Osteoblast (primary cell): Measurements from ENCODE around the gene NTM. TPM values are rescaled to one million over a fixed set of nuclear protein-coding genes. Genes with fewer than 3 reads are reported as not detected.
A peak's percentile ranks its signal among the peaks of the same experiment; 100 is the strongest.

Experiments used
- DNase-seq: peaks from one replicate; pipeline ENCODE4 v3.0.0; 2011; ENCODE audit warnings: low spot score, mixed read lengths; ENCODE audit not compliant: insufficient read length; ENCODE audit errors: missing footprints
- H2AFZ ChIP-seq: 2 replicates; pipeline ENCODE4 v1.6.0; 2011; ENCODE audit warnings: mild to moderate bottlenecking, low read length
- H3K27ac ChIP-seq: 2 replicates; pipeline ENCODE4 v1.5.1; 2011; ENCODE audit warnings: mild to moderate bottlenecking, low read depth, low read length, moderate library complexity
- H3K27me3 ChIP-seq: 2 replicates; pipeline ENCODE4 v1.6.0; 2012; ENCODE audit warnings: mild to moderate bottlenecking, control low read depth, inconsistent platforms, low read length, moderate library complexity; ENCODE audit not compliant: insufficient read depth
- H3K36me3 ChIP-seq: 2 replicates; pipeline ENCODE4 v1.5.1; 2011; ENCODE audit warnings: mild to moderate bottlenecking, low read length, control low read depth, moderate library complexity; ENCODE audit not compliant: insufficient read depth
- H3K4me1 ChIP-seq: 2 replicates; pipeline ENCODE4 v1.5.1; 2011; ENCODE audit warnings: mild to moderate bottlenecking, low read length, control low read depth, moderate library complexity; ENCODE audit not compliant: insufficient read depth
- H3K4me2 ChIP-seq: 2 replicates; pipeline ENCODE4 v1.6.0; 2011; ENCODE audit warnings: mild to moderate bottlenecking, low read length; ENCODE audit not compliant: insufficient read depth
- H3K4me3 ChIP-seq: fragments of 200-600 bp; sonication (generic); 3 replicates; pipeline ENCODE4 v1.5.1; 2012; ENCODE audit warnings: mild to moderate bottlenecking, low read length, inconsistent platforms; ENCODE audit not compliant: insufficient read depth
- H3K79me2 ChIP-seq: 2 replicates; pipeline ENCODE4 v1.6.0; 2012; ENCODE audit warnings: mild to moderate bottlenecking, low read length, control low read depth, inconsistent platforms; ENCODE audit not compliant: insufficient read depth
- H3K9me3 ChIP-seq: 2 replicates; pipeline ENCODE4 v1.5.1; 2011; ENCODE audit warnings: low read depth, low read length, control low read depth
- H4K20me1 ChIP-seq: 2 replicates; pipeline ENCODE4 v1.6.0; 2012; ENCODE audit warnings: mild to moderate bottlenecking, low read length, control low read depth; ENCODE audit not compliant: insufficient read depth
- total RNA-seq: library from RNA; depleted of rRNA; stranded (reverse); fragments of >200 nt; gene quantifications from 2 replicates; pipeline ENCODE4 v1.2.3, GENCODE V29; 2012
- TF ChIP-seq, protein P1 (sequence below): IDR thresholded peaks from 2 replicates; pipeline ENCODE4 v1.5.1; 2011; ENCODE audit warnings: mild to moderate bottlenecking, low read depth, low read length, moderate library complexity; ENCODE audit errors: extremely low read depth

Gene NTM
- total RNA-seq, 1 donor: 48.1 TPM

DNA sequence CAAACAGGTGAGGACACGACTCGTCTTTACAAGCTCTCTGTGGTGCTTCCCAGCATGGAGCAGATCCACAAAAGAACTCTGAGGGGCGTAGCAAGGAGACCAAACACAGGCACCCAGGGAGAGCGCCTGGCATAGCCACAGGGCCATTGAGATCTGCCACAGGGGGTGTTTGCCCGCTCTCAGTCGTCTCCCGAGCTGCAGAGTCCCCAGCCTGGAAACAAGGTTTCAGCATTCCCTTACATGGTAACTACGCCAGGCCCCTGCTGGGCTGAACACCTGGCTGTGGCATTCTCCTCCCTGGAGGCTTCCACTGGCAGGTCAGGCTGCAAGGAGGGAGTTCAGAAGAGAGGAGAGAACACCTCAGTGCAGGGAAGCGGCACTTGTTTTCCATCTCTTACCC, 962.1 kb downstream of the NTM start:
- H3K4me3 ChIP-seq: no peak overlapping the region

DNA sequence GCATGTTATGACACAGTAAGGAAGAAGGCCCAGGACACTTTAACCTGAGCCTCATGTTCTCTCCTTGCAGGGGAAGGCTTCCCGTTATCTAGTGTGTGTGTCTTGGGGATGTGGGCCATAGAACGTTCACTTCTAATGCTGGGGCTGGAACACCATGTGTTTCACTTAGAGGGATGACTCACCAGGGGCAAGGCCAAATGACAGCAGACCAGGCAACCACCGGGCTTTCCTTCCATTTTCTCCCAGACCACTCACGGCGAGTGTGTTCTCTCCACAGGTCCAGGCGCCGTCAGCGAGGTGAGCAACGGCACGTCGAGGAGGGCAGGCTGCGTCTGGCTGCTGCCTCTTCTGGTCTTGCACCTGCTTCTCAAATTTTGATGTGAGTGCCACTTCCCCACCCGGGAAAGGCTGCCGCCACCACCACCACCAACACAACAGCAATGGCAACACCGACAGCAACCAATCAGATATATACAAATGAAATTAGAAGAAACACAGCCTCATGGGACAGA, 964.4 kb downstream of the NTM start:
- TF ChIP-seq, protein P1, sequence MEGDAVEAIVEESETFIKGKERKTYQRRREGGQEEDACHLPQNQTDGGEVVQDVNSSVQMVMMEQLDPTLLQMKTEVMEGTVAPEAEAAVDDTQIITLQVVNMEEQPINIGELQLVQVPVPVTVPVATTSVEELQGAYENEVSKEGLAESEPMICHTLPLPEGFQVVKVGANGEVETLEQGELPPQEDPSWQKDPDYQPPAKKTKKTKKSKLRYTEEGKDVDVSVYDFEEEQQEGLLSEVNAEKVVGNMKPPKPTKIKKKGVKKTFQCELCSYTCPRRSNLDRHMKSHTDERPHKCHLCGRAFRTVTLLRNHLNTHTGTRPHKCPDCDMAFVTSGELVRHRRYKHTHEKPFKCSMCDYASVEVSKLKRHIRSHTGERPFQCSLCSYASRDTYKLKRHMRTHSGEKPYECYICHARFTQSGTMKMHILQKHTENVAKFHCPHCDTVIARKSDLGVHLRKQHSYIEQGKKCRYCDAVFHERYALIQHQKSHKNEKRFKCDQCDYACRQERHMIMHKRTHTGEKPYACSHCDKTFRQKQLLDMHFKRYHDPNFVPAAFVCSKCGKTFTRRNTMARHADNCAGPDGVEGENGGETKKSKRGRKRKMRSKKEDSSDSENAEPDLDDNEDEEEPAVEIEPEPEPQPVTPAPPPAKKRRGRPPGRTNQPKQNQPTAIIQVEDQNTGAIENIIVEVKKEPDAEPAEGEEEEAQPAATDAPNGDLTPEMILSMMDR: no peak
- H3K9me3 ChIP-seq: no peaks in the 10 kb centered on the region

More for the DNA sequence above, 962.1 kb downstream of the NTM start:
- H4K20me1 ChIP-seq: no peaks in the 10 kb centered on the region
- no peaks in the 10 kb centered on the region for H3K4me1 ChIP-seq
- no peaks in the 10 kb centered on the region for H3K9me3 ChIP-seq
- TF ChIP-seq, protein P1: no peak
- H3K36me3 ChIP-seq: no peaks in the 10 kb centered on the region
- H3K27ac ChIP-seq: no peak overlapping the region
- H3K4me2 ChIP-seq: no peak overlapping the region
- no peaks in the 10 kb centered on the region for H3K27me3 ChIP-seq
- no peak overlapping the region for H2AFZ ChIP-seq
- DNase-seq: peak; percentile 34
- H3K79me2 ChIP-seq: no peaks in the 10 kb centered on the region

DNA sequence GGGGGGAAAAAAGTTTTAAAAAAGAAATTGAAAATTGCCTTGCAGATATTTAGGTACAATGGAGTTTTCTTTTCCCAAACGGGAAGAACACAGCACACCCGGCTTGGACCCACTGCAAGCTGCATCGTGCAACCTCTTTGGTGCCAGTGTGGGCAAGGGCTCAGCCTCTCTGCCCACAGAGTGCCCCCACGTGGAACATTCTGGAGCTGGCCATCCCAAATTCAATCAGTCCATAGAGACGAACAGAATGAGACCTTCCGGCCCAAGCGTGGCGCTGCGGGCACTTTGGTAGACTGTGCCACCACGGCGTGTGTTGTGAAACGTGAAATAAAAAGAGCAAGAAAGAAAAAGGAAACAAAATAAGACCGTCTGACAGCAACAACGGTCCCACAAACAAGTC, 964.9 kb downstream of the NTM start:
- Histone ChIP-seq H3K36me3 (no peaks in the 10 kb centered on the region), H3K79me2 (no peaks in the 10 kb centered on the region), H3K4me1 (no peaks in the 10 kb centered on the region), H3K9me3 (no peaks in the 10 kb centered on the region), H3K27ac (no peak overlapping the region), H4K20me1 (no peaks in the 10 kb centered on the region), H2AFZ (no peak overlapping the region), H3K4me2 (no peak overlapping the region), H3K4me3 (no peak overlapping the region), H3K27me3 (no peaks in the 10 kb centered on the region)
- TF ChIP-seq, protein P1: no peak
- DNase-seq: no peak

More for the DNA sequence above, 964.4 kb downstream of the NTM start:
- DNase-seq: no peak
- no peak overlapping the region for H2AFZ ChIP-seq
- no peak overlapping the region for H3K4me2 ChIP-seq
- no peaks in the 10 kb centered on the region for H3K79me2 ChIP-seq
- H3K36me3 ChIP-seq: no peaks in the 10 kb centered on the region
- no peaks in the 10 kb centered on the region for H4K20me1 ChIP-seq
- H3K27me3 ChIP-seq: no peaks in the 10 kb centered on the region
- no peaks in the 10 kb centered on the region for H3K4me1 ChIP-seq
- no peak overlapping the region for H3K4me3 ChIP-seq
- H3K27ac ChIP-seq: no peak overlapping the region

DNA sequence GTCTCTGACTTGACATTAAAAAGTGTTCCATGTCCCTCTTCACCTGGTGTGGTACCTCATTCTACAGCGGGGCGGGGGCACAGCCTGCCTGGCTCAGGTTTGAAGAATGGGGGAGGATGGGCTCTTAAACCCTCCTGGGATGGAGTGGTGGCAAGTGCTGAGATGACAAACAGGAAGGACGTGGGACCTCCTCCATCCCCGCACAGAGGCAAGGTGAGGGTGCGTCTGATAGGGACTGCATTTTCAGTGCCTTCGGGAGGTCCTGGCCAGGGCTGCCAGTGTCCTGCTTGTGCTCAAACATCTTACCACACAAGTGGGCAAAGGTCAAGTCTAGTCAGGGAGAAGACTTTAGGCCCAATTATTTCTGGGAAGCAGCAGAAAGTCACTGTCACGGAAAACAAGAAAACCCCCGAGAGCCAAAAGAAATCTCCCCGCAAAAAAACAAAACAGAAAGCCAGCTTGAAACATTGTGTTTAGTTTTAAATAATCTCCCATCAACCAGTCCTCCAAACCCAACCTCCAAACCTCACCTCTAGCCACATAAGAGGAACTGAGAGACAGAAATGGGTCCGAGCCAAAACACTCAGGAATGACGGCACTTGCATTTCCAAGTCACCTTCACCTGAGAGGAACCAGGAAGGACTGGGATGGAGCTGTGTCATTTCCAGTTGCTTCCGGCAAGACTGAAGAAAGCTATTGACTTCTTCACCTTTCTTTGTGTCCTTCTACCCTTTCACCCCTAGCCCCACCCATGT, 966.5 kb downstream of the NTM start:
- no peak overlapping the region for H3K4me3 ChIP-seq
- no peak for DNase-seq
- TF ChIP-seq, protein P1: no peak
- H3K27ac ChIP-seq: no peak overlapping the region
- no peak overlapping the region for H2AFZ ChIP-seq
- no peak overlapping the region for H3K4me2 ChIP-seq
- no peaks in the 10 kb centered on the region for H3K4me1 ChIP-seq
- no peaks in the 10 kb centered on the region for H3K36me3 ChIP-seq
- no peaks in the 10 kb centered on the region for H3K27me3 ChIP-seq
- no peaks in the 10 kb centered on the region for H4K20me1 ChIP-seq
- H3K9me3 ChIP-seq: no peaks in the 10 kb centered on the region
- no peaks in the 10 kb centered on the region for H3K79me2 ChIP-seq
